Prostate gland (tissue), 2 donors: ENCODE data around the gene TEX2. TPM values are rescaled to one million over a fixed set of nuclear protein-coding genes. Genes with fewer than 3 reads are reported as not detected.

Experiments used
- DNase-seq: peaks from one replicate; pipeline ENCODE4 v3.0.0-alpha.2; 2019; ENCODE audit warnings: low spot score
- H3K27ac ChIP-seq, 2 donors: fragments of 200-600 bp; sonication (generic); 2 replicates each; pipeline ENCODE4 v1.5.1; 2017 to 2019
- H3K27me3 ChIP-seq: fragments of 200-600 bp; sonication (generic); replicated peaks from 2 replicates; pipeline ENCODE4 v1.5.1; 2019; ENCODE audit not compliant: insufficient read depth
- H3K36me3 ChIP-seq, 2 donors: fragments of 200-600 bp; sonication (generic); 1 replicate in 1 of 2; 2 replicates in 1 of 2; pipeline versions ENCODE4 v1.5.1 to v1.8.1; 2017 to 2019
- H3K4me1 ChIP-seq: fragments of 200-600 bp; sonication (generic); replicated peaks from 2 replicates; pipeline ENCODE4 v1.5.1; 2019
- H3K4me3 ChIP-seq, 2 donors: fragments of 200-600 bp; sonication (generic); 2 replicates each; pipeline ENCODE4 v1.5.1; 2017 to 2019
- H3K9me3 ChIP-seq: fragments of 200-600 bp; sonication (generic); 2 replicates; pipeline ENCODE4 v1.5.1; 2017
- CTCF ChIP-seq, 4 experiments: fragments of 200-600 bp in 2 of 4; fragments of 450-650 bp in 2 of 4; sonication (generic) in 2 of 4; IDR thresholded peaks; 1 replicate in 3 of 4; 2 replicates in 1 of 4; pipeline ENCODE4 v1.5.1; 2016 to 2019; ENCODE audit warnings: antibody characterized with exemption in 4 of 4, mild to moderate bottlenecking in 2 of 4, moderate library complexity in 2 of 4
- POLR2A ChIP-seq: fragments of 450-650 bp; IDR thresholded peaks from one replicate; pipeline ENCODE4 v1.6.1; 2016; ENCODE audit warnings: antibody characterized with exemption, mild to moderate bottlenecking
- POLR2AphosphoS5 ChIP-seq: sonication (generic); formaldehyde crosslinking; IDR thresholded peaks from one replicate; pipeline ENCODE4 v1.6.1; 2017; ENCODE audit warnings: antibody characterized with exemption
- WGBS: methylation state at CpG from one replicate; pipeline ENCODE4 v1.1.5; 2018; 5-methylcytosine and 5-hydroxymethylcytosine counted together
- intact Hi-C: fragments of 100-400 bp; cut with DNase I; formaldehyde crosslinking; loops from one replicate; pipeline ENCODE4 v1.14.2; 2022
- total RNA-seq, 2 donors: library from RNA; depleted of rRNA; stranded (reverse); fragments of >200 nt; gene quantifications; one replicate each; pipeline ENCODE4 v1.1.0, GENCODE V29; 2016

Gene TEX2
- total RNA-seq, 2 donors from 2014 or later = 31.3 to 43.8 TPM

DNA sequence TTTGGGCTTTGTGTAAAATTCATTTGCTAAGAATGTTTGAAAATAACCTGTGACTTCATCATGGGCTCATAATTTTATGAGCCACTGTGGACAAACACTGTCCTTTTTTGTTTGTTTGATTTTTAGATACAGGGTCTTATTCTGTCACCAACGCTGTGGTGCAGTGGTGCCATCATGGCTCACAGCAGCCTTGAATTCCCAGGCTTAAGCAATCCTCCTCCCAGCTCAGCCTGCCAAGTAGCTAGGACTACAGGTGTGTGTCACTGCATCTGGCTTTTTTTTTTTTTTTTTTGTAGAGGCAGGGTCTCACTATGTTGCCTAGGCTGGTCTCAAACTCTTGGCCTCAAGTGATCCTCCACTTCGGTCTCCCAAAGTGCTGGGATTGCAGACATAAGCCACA, 8.3 kb downstream of the TEX2 start:
- no peak overlapping the region for H3K27ac ChIP-seq
- no peaks in the 10 kb centered on the region for H3K36me3 ChIP-seq
- 66% methylated on average over 2 of the region's 2 CpGs for WGBS
- no peak for DNase-seq
- intact Hi-C loops = no loop called here
- TF ChIP-seq POLR2A = no peak
- TF ChIP-seq CTCF (IDR thresholded peaks at IDR 0.05) = no peak
- no peak for TF ChIP-seq POLR2AphosphoS5
- H3K9me3 ChIP-seq = no peaks in the 10 kb centered on the region
- H3K4me1 ChIP-seq = no peaks in the 10 kb centered on the region
- no peak overlapping the region for H3K4me3 ChIP-seq
- H3K27me3 ChIP-seq = no peaks in the 10 kb centered on the region

GRCh38 chr17:64253470-64253869, 9.6 kb downstream of the TEX2 start:
- Histone ChIP-seq H3K9me3 (no peaks in the 10 kb centered on the region), H3K27ac (no peak overlapping the region), H3K4me1 (no peaks in the 10 kb centered on the region), H3K27me3 (no peaks in the 10 kb centered on the region), H3K4me3 (no peak overlapping the region), H3K36me3 (no peaks in the 10 kb centered on the region)
- intact Hi-C loops = no loop called here
- TF ChIP-seq POLR2A (no peak), POLR2AphosphoS5 (no peak), CTCF (IDR thresholded peaks at IDR 0.05) (no peak)
- 66% methylated on average over 5 of the region's 5 CpGs for WGBS
- DNase-seq = no peak

DNA sequence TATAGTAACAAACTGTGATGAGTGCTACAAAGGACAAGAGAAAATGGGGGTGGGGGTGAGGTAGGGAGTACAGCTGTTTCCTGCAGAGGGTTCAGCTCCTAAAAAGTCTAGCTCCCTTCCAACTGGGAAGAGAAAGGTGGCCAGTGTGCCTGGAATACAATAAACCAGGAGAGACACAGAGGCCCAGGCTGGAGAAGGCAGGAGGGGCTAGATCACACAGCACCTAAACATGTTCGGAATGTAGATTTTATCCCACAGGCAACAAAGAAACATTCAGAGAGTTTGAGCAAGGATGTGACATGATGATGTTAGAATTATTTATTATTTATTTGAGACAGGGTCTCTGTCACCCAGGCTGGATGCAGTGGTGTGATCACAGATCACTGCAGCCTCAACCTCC, 10.2 kb downstream of the TEX2 start:
- Histone ChIP-seq H3K36me3 (no peaks in the 10 kb centered on the region), H3K27me3 (no peaks in the 10 kb centered on the region), H3K9me3 (no peaks in the 10 kb centered on the region), H3K4me3 (no peak overlapping the region), H3K4me1 (no peaks in the 10 kb centered on the region), H3K27ac (no peak overlapping the region)
- intact Hi-C loops = no loop called here
- DNase-seq = no peak
- WGBS = 89% methylated on average over 1 of the region's 1 CpG
- TF ChIP-seq POLR2A = no peak
- TF ChIP-seq POLR2AphosphoS5 = no peak
- TF ChIP-seq CTCF (IDR thresholded peaks at IDR 0.05) = no peak

- H3K4me3 ChIP-seq = no peak overlapping the region
- H3K4me1 ChIP-seq = no peaks in the 10 kb centered on the region
- H3K9me3 ChIP-seq = no peaks in the 10 kb centered on the region
- TF ChIP-seq POLR2AphosphoS5 (peak; percentile 35), CTCF (IDR thresholded peaks at IDR 0.05) (no peak)
- 74% methylated on average over 4 of the region's 4 CpGs for WGBS
- intact Hi-C loops = no loop called here
- H3K27ac ChIP-seq = no peak overlapping the region
- no peaks in the 10 kb centered on the region for H3K36me3 ChIP-seq
- peak; percentile 39 for DNase-seq
- H3K27me3 ChIP-seq = no peaks in the 10 kb centered on the region
Observed at GRCh38 chr17:64250233-64250835, 12.7 kb downstream of the TEX2 start.

GRCh38 chr17:64247836-64248235, 15.2 kb downstream of the TEX2 start:
- H3K27ac ChIP-seq = no peak overlapping the region
- H3K4me3 ChIP-seq = no peak overlapping the region
- 55% methylated on average over 1 of the region's 1 CpG for WGBS
- no peaks in the 10 kb centered on the region for H3K9me3 ChIP-seq
- TF ChIP-seq POLR2A (no peak), CTCF (IDR thresholded peaks at IDR 0.05) (no peak), POLR2AphosphoS5 (no peak)
- H3K36me3 ChIP-seq = no peaks in the 10 kb centered on the region
- intact Hi-C loops = no loop called here
- H3K27me3 ChIP-seq = no peaks in the 10 kb centered on the region
- no peaks in the 10 kb centered on the region for H3K4me1 ChIP-seq
- no peak for DNase-seq
